HG02943 (cell line): ENCODE results near the gene NXN.
A peak's percentile ranks its signal among the peaks of the same experiment; 100 is the strongest.
"Not testable (repeated sequence)": the region's sequence is repeated elsewhere in the genome, so short reads cannot be mapped to it uniquely, and the experiment has no call there.

ENCODE experiments used
- ATAC-seq: cut with Tn5 transposase; IDR thresholded peaks from one replicate; pipeline ENCODE4 v1.9.1; 2021; ENCODE audit warnings: mild to moderate bottlenecking, low read depth, moderate library complexity; ENCODE audit not compliant: unreplicated experiment

Gene NXN

DNA sequence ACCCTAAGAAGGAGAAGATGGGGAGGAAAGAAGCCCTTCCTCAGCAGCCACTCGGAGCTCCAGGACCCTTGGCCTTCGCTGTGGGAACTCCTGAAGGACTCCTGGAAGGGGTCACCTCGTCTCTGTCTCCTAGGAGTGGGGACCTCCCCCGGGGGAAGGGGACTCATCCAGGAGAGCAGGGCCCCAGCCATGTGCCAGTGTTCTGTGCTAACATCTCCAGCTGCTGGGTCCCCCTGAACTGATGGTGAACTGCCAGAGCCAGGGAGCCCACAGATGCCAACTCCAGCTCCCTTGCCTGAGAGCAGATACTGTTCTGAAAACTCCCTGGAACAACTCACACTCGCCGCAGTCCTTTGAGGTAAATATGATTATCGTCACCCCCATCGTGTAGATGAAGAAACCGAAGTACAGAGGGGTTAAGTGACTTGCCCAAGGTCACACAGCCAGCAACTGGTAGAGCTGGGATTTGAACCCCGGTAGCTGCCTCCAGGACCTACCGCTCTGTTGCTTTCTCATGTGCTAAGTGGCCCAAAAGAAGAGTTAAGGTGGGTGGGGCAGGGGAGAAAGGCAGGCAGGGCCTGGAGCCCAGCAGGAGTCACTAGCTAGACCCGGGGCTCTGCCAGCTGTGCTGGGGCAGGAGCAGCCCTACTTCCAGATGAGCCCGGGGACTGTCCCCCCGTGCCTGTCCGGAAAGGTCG is 27.9 kb upstream of the NXN start:
- no peak for ATAC-seq

DNA sequence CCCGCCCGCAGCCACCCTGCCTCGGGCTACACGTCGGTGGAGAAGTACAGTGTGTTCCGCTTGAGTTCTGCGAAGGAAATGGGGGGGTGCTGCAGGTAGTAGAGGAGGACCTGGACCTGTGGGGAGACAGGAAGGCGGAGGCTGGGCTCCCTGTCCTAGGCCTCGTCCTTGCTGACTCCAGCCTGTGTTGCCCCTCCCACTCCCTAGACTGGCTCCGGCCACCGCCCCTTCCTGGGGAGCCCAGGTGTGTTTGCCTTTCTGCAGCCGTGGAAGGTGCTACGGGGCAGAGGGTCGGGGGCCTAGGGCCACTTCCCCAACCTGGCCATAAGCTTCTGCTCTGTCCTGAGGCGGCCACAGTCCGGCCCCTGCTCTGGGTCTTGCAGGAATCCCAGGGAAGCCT is 26.5 kb upstream of the NXN start:
- ATAC-seq: no peak

DNA sequence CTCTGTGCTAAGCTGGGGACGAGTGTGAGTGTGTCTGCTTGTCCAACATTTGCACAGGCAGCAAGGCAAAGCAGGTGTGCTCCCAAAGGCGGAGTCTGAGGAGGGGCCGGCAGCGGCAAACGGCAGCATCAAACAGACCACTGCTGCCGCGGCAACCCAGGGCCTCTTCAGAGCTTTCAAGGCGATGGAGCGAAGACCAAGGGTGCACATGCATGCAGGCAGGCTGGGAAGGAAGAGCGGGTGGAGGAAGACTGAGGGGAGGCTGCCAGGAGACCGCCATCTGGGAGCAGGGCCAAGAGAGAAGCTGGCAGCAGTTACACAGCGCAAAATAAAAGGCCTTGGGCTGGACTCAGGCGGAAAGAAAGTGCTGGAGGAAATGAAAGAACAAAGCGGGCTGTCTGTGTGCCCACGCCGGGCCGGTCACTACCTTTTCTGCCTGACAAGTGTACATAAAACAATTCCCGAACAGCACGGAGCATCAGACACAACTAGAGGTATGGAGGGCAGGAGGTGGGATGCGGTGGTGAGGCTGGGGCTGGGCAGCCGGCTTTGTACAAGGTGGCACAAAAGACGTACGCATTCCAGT is 25.9 kb upstream of the NXN start:
- no peak for ATAC-seq

DNA sequence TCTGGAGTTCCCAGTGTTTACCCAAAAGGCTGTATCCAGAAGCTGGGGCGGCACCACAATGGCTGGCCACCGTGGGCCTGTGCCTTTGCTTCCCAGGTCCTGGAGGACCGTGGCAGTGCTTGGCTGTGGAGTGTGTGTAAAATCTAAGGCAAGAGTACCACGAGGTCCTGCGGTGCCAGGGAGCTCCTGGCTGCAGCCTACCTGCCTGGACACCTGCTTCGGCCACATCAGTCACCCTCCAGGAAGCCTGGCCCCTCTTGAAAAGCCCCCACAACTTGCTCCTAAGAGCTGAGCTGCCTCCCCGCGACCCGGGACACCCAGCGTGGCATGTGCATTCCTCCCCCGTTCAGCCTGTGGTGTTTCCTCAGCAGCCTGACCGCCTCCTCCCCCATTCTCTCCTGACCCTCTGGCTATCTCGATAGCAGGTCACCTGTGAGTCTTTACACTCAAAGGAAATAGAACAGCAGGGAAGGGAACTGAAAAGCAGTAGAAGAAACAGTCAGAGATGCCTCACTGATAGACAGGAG is 25.3 kb upstream of the NXN start:
- ATAC-seq: no peak

DNA sequence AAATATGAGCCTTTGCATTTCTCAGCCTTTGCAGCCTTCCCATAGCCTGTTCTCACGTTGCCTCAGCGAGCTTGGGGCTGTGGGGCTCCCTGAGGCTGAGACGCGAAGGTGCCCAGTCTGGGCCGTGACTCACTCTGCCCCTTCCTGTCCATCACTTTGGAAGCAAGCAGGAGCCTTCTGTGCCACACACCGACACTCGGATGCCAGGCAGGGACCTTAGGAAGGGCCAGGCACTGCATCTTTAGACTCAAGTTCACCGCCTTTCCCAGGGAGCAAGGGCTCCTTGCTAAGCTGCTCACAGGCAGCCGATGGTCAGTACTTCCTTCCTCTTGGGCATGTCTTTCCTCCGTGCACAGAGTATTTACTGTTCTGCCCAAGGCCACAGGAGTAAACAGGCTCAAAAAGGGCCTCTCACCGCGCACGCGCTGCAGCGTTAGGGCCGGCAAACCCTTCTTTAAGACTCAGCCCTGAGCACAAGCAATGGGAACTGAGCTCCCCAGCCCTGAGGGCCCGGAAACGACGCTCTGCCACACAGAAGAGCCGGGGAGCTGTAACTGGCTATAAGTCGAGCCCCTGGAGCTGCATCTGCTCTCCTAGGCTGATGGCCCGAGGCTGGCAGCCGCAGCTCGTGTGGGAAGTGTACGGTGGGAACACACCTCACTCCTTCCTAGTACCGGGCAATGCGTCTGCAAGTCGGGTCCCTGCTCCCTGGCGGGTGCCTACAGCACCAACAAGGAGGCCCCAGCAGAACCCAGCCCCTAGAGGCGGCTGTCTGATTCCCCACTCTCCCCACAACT is 24.6 kb upstream of the NXN start:
- ATAC-seq: no peak

DNA sequence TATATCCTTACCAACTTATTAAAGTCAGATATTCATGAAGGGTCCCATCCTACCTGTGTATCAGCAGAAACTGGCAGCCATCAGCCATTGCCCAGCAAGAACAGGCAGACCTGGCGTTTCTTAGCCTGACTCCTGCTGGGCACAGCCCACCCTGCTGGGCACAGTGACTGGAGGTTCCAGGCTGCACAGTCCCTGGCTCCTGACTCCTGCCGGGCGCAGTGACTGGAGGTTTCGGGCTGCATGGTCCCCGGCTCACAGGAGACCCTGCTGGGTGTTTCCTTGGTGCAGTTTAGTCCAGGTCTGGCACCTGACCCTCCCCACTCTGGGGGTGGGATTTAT is 24.0 kb upstream of the NXN start:
- ATAC-seq: no peak

DNA sequence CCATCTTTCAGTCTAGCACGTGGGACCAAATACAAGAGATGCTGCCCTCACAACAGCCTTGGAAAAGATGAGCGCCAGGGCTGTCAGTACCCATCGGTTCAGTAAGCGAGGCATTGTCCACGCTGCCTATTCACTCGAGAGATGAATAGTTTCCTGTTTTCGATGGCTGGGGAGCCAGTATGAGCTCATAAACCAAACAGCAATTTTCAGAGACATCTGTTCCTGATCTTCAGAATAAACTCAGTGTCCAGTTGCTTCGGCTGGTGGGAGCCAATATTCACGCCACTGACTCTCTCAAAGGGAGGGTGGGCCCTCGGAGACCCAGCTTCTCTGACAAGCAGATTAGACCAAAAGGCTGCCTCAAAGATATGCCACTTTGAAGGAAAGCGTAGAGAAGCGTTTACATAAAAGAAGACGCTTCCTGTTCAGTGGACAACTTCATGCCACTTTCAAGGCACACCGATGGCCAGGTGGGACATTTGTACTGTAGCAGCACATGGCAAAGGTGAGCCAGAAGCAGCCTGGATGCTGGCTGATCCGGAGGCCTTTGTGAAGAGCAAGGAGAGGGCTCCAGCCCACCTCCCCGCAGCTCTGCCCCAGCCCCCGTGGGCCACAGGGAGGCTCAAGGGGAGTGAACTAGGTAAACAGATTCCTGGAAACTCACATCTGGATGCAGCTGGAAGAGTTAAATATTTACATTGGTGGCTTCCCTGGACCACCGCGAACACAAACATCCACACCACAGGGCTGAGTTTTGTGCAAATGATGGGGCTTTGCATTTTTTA is 23.4 kb upstream of the NXN start:
- no peak for ATAC-seq

DNA sequence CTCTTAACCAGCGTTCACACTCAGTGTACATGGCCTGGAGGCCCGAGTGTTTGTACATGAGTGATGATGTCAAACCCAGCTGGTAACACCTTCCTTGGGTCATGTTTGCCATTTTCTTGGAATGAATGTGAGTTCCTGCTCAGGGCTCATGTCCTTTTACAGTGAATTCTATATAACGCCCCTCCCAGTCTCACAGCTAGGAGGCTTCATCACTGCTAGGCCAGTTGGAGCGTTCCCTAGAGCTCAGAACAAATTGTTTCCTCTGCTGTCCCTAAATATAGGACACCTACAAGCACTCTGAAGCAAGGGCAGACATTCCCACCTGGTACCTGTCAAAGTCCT is 22.8 kb upstream of the NXN start:
- ATAC-seq: no peak

DNA sequence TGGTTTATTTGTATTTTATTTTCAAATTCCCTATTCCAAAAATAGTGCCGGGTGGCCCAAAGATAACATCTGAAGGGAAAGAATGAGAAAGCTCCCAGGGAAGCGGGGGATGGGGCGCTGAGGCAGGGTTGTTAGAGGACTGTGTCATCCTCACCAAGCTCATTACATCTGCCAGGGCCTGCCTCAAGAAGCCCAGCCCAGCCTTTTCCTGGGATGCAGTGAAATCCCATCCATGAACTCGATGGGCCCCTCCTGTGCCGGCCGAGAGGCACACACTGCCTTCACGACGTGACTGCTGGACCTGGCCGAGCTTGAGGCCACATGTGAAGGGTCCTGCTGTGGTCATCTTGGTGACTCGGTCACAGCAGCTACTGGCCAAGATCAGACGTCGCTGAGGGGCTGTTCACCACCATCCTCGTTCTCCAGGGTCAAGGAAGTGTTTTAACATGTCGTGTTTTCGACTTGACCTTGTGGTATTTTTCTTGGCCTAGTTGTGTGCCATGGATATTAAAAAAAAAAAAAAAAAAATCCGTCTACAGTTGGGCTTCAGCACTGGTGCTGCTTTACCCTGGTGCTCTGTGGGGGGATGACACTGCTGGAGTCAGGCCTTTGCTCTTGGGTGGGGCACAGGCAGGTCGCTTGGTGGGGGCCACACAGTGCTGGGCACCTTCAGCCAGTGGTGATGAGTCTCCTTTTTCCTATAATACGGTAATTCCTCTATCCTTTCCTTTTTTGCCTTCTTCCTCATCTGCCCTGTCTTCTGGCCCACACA is 22.2 kb upstream of the NXN start:
- no peak for ATAC-seq

DNA sequence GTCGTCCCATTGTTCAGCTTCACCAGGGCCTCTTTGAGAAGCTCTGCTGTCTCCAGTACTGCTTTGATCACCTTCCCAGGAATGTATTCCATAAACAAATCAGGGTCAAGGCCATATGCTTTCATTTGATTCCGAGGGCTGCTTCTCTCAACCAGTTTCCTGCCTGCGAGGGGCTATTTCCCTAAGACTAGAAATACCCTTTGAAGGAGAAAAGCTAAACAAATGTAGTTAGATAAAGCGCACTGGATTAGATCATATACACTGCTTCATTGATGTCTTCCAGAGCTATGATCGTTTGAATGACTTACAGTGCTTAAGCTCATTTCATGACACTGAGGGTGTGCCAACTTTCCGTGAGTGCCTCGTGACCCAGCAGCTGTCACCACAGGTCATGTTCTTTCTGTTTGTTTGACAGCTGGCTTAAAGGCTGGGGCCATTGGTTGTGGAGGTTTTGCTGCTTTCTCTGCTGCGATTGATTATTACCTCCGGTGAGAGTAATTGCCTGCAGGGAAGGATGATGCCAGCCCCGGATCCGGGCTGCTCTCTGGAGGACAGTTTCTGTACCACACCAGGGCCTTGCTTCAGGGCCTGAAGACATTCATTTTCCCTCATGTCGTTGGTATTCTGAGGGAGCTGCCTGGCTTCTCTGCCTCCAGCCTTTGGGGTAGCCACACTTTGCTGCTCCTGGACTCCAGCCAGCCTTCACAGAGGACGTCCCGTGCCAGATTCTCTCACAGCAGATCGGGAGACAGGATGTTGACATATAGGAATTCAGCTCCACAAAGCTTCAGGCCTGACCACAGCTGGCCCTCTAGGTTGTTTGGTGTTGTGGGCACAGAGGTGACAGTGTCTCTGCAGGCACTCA is 21.3 kb upstream of the NXN start:
- ATAC-seq: no peak

DNA sequence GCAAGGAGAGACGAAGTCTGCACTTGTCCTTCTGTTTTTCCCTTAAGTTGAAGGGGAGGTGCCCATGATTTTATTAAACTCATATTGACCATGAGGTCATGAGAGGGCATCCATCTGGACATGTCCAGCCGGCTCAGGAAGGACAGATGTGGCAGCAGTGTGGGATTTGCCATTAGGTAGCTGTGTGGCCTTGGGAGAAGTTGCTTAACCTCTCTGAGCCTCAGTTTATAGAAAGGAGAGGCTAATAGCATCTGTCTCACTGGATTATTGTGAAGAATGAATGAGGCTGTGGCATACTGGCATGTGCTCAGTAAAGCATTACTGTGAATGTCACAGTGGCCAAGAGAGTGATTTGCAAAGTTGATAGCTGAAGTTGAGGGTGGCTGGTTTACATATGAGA is 18.5 kb upstream of the NXN start:
- ATAC-seq: no peak

DNA sequence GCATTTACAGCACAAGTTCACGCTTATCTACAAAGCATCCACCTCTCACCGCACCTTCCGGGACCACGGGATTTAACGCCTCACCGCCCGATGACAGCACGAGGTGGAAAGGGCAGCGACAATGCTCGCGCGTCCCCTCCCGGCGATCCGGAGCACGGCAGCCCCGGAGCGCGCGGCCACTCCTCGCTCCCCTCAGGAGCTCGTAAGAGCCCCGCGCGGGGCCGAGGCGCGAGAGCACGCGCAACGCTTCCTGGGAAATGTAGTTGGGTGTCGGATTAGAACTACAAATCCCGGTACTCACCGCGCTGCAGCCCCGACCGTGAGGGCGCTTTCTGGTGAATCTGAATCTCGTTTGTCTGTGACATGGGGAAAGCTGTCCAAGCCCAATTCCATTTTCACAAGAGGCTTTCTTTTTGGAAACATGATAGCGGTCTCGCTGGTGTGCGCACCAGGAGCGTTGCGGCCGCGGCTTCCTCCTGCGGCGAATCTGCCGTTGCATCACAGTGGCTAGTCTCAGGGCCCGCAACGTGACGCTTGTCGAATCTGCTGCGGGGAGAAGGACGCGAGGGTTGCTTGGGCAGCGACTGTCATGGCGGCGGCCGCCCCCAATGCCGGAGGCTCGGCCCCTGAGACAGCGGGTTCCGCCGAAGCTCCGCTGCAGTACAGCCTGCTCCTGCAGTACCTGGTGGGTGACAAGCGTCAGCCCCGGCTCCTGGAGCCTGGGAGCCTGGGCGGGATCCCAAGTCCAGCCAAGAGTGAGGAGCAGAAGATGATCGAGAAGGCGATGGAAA is 17.2 kb upstream of the NXN start, which contains the start of gene TIMM22:
Gene TIMM22 (plus strand): TSS at position 576 of the 791 bp plus-strand sequence. CDS start 14 bp downstream, at position 590.
- peak; percentile 75 for ATAC-seq

DNA sequence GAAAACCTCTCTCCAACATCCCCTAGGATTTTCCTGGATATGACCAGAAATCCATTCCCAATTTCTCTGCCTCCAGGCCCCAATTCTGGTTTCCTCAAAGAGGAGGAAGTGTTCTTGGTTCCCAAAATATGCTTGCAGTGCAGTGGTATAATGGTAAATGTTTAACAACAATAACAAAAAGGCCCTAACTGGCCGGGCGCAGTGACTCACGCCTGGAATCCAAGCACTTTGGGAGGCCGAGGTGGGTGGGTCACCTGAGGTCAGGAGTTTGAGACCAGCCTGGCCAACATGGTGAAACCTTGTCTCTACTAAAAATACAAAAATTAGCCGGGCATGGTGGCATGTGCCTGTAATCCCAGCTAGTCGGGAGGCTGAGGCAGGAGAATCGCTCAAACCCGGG is 15.7 kb upstream of the NXN start:
- not testable (repeated sequence) for ATAC-seq

DNA sequence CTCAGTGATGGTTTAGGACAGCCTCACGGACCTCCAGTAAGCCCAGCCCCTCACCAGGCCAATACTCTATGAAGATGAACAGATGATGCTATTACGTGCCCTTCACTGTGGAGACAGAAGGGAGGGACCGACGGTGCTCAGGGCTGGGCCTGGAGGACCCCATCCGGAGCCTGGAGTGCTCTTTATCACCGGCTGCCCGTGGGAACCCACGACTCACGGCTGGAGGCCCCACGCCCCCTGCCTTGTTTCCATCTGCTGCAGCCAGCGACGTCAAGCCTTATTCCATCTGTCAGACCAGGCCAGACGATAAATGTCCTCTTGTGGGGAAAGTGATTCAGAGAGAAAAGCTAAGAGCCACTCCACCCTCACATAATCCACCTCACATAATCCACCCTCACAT is 13.4 kb upstream of the NXN start:
- no peak for ATAC-seq

DNA sequence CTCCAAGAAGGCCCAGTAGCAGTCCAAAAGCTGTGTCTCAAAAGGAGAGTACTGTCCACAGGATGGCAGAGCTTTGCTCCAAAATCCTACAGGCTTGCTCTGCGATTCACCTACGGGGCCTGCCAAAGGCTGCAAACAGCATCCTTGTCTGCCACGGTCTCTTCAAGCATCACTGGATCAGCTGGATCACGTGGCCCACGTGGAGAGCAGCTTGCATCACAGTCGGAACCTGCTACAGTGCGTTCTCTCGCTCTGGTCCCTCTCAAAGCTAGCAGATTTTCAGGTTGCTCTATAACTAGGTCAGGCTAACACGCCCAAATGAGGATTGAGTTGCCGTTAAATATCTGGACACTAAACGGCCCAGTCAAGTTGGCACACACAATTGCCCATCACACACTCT is 9.0 kb upstream of the NXN start:
- ATAC-seq: no peak

DNA sequence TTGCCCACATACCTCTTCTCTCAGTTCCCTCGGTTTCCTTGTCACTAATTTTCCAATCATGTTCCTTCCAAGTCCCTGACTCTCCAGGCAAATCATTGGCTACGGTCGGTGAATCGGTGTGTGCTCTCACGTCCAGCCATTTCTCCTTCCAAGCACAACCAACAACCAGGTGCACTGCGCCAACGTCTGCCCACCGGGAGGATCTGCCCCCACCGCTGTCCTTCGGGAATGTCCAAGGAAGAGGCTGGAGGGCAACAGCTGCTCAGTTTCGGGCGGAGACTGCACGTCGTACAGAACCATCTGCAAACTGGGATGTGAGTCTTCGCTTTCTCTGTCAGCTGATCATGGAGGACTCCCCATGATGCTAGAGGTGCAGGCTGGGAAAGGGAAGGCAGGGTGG is 8.4 kb upstream of the NXN start:
- no peak for ATAC-seq

DNA sequence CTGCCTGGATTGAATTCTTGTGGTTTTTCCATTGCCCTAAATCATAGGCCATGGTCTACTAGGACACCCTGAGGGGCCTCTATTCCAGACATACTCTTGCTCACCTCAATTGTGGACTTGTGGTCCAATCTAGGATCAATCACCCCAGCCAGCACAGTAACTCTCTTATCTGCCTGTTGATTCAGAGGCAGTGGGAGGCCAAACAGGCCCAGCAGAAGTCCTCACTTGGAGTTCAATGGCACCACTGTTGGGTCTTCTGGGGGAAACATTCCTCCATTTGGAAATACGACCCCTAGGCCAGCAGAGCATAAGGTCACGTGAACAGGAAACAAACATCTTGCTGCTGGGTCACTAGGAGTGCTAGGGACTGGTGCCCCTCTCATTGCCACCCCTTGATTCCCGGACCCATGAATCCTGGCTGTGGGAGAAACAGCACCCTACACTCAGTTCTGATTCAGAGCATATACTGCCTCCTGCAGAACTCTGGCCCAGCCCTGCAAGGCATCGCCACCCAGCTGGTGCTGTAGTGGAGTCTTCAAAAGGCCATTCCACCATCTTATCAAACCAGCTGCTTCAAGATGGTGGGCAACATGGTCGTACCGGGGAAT is 6.8 kb upstream of the NXN start:
- ATAC-seq: no peak

DNA sequence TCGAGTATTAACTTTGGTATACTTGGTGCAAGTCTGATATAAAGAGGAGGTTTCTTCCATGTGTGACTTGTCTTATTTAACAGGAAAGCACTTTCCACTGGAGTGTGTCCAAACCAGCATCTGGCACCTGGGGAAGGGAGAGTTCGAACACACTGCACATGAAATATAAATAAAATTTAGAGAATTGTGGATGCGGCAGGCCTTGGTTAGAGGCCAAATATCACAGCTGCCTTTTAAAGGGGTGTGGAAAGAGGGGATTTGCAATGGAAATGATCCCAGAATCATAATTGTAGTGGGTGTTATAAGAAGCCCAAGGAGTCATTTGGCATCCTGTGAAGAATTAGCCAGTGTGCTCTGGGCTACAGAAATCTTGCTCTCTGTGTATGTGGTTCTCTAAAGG is 4.3 kb upstream of the NXN start:
- no peak for ATAC-seq
